Activated CD8-positive, alpha-beta memory T cell treated with anti-CD3 and anti-CD28 coated beads, Interleukin-2, amount 50 U/mL, for 24 hours (primary cell): ENCODE measurements around the gene ACOT11.

Source experiments
- DNase-seq: peaks from one replicate; pipeline ENCODE4 v3.0.0-alpha.2; 2020; ENCODE audit errors: extremely low read depth

The ACOT11 gene

DNA sequence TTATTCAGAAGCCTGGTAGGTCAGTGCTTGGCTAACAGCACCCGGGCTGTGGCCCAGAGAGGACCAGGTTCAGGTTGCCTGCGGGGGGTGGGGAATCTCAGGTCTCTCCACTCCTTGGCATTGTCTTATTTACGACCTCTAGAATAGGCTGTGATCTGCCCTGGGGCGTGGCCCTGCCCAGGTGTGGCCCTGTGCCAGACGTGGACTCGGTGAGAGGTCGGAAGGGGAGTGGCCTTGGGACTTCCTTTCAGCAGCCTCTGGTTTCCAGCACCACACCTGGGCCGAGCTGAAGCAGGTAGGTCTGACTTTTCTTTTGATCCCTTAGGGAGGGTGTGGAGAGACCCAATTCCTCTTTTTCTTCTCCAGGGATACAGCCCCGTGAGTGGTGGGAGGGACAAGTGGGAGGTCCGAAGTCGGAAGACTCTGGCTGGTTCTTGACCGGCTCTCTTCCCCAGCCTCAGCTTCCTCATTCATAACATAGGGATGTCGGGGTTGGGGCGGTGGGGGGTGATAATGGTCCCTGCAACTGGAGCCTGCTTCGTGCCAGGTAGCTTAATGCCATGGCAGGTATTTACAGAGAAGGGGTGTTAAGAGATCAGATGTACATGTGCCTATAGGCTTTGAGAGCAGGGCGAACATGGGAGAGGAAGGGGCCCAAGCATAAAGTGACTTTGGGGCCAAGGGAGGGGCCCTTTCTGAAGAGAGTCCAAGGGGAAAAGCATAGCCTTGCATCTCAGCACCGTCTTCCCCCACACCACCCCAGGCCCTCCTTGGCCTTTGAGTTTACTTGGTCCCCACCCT lies 16.5 kb downstream of the ACOT11 start:
- DNase-seq, result no peak

DNA sequence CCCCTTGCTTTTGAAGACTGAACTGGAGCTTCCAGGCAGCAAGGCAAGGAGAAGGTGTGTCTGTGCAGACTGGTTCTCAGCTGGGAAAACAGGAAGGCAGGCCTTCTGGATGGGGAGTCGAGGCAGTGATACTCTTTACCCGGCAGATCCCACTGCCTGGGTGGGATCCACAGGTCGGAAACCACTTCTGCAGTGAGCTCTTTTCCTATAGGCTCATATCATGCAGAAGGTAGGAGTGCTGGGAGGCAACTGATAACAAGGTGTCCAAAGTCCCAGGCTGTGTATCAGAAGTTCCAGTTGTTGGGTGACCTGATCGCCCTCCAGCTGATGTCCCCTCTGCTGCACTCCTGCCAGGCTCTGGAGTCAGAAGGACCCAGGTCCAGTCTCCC lies 17.1 kb downstream of the ACOT11 start:
- DNase-seq, result no peak

DNA sequence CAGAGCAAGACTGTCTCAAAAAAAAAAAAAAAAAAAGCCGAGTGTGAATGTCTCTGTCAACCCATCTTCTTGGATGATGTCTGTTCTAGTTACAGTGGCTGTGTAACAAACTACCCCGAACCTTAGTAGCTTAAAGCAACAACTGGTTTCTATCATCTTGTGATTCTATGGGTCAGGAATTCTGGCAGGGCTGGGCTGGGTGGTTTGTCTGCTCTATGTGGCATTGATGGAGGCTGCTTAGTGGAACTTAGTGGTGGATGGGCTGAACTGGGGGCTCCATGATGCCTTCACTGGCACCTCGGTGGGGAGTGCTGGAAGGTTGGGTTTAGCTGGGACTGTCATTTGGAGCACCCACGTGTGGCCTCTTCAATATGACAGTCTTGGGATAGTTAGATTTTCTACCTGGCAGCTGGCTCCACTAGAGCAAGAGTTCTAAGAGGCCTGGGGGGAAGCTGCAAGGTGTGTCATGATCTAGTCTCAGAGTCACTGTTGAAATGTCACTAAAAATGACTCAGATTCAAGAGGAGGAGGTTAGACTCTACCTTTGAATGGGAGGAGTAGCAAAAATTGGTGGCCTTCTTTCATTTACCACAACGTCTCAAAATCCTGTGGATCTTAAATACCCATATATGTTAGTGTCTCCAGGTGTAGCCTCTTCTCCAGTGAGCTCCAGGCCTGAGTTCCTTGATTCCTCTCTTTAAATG lies 18.6 kb downstream of the ACOT11 start:
- no peak for DNase-seq

DNA sequence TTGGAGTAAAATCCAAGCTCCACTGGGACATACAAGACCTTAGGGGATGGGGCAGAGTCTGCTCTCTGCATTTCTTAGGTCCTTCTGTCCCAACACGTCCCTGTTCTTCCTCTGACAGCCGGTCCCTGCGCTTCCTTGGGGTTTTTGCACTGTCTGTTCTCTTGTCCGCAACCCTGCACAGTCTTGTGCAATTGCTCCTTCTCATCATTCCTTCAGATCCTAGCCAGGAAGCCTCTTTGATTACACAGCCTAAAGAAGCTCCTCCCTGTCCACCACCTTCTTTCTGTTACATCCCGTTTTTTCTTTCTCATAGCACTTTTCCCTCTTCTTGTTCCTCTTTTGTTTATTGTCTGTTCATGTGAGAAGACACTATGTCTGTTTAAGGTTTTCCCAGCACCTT lies 19.9 kb downstream of the ACOT11 start:
- DNase-seq, result no peak

DNA sequence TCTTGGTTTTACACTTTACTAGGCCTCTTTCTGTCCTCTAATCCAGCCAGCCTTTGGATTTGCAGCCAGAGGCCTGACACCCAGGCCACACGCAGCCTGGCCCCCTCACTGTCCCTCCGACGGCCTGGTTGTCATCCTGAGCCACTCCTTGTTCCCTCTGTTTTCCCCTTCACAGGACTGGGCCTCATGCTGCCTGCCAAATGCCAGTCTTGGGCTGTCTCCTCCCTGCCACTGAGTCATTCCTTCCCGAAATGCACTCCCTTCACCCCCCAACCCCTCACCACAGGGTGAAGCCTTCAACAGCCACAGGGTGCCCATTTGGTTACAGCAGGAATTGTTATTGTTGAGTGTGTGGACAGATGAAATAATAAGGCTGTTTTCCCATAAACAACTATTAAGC lies 21.3 kb downstream of the ACOT11 start:
- no peak for DNase-seq

DNA sequence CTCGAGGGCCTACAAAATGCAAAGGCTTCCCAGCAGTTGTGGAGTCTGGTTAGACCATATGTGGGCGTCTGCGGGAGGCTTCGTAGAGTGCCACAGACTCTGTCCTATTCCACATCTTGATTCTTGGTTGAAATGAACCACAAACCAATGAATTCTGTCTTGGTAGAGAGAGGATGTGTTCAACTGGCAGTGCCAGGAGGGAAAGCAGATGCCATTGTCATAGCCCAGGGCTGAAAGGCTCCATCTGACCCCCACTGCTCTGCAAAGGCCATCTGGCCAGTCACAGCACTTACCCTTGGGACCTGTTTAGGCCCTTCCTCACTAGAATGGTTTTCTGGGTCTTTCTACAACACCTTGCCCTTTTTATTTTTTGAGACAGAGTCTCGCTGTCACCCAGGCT lies 22.1 kb downstream of the ACOT11 start:
- DNase-seq, result no peak

DNA sequence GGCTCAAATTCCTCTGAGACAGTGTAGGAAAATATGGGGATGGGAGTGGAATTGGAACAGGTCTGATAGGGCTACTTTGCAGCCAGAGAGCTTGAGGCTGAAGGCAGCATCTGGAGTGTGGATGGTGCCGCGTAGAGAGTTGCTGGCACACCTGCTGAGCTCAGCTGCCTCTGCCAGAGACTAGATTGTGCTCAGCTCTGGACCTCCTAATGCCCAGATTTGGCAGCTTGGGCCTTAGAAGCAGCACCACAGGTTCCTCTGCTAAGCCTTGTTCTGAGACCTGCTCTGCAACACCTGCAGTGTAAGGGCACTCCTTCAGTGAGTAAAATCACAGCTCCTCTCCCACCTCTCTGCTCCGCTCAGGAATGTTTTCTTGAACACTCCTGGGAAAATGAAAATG lies 23.3 kb downstream of the ACOT11 start:
- DNase-seq, result no peak

DNA sequence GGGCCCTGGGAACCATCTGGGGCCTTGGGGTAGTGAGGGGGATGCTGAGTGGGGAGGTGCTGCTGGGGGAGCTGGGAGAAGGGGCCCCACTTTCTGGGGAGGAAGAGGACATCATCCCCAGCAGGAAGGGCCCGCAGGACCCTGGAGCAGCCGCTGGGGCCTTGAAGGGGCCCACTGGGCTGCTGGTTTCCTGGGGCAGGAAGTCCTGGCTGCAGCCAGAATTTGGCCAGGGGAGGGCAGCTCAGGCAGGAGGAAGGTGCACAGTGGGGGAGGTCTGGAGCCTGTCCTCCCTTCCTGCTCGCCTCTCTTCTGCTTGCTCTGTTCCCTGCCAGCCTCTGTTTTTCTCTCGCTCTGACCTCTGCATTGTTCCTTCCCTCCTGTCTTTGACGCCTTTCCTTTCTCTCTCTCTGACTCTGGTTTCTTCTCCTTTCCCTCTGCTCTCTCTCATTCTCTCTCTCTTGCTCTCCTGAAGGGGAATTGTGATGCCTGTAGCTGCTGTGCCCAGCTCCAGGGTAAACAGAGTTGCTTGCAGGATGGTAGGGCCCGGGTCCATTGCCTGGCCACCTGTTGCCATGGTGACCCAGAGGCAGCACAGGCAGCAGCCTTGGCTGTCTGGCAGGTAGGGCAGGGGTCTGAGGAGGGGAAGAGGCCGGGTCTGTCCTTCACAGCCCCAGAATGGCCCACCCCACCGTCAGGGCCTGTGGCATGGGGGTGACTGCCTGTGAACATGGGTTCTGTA lies 23.9 kb downstream of the ACOT11 start:
- DNase-seq, result no peak

DNA sequence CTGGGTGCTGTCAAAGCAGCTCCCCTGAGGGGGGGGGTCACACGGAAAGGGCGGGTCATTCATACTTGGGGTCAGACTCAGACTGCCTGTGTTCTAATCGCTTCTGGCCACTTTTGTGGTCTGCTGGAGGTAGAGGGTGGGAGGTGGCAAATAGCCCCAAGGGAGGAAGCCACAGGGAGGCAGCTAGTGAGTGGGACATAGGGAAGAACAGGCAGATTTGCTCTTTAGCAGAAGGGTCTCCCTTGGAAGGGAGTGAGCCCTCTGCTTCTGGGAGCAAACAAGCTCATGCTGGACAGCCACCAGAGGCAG lies 24.5 kb downstream of the ACOT11 start:
- no peak for DNase-seq

DNA sequence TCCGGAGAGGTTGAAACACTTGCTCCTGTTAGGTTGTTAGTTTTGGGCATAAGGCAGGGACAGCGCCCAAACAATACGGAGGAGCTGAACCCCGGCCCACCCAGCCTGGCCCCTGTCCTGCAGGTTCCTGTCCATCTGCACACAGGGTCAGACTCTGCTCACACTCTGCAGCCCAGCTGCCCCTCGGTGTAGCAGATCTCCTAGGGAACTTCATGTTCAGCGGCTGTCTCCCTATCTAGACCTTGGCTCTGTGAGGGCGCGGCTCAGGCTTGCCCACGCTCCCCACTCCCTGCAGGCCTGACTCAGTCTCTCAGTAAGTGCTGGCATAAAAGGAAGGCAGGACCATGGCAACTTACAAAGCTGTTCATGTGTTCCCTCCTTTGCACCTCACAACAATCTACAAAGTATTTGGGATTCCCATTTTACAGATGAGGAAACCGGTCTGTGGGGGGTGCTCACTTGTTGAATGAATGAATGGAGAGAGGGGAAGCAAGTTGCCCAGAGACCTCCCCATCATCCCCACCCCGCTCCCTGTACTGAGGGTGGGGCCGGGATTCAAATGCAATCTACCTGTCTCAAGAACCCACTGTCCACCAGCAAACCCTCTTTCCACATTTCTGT lies 26.2 kb downstream of the ACOT11 start:
- no peak for DNase-seq

DNA sequence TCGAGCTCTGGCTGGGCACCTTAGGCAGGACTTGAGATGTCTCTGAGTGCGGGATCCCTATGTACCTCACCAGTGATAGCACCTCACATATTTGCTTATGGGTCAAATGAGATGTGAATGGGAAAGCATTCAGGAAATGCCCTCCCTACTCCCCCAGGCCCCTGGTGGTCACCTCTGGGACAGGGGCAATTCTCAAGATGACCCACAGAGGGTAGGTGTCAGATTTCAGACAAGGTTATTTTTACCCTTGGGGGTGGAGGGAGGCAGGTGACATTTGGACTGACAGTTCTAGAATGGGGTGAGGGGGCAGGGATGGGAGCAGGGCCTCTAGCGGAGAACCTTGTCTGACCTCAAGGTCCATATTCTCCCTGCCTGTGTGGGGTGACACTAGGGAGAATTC lies 27.1 kb downstream of the ACOT11 start:
- no peak for DNase-seq

DNA sequence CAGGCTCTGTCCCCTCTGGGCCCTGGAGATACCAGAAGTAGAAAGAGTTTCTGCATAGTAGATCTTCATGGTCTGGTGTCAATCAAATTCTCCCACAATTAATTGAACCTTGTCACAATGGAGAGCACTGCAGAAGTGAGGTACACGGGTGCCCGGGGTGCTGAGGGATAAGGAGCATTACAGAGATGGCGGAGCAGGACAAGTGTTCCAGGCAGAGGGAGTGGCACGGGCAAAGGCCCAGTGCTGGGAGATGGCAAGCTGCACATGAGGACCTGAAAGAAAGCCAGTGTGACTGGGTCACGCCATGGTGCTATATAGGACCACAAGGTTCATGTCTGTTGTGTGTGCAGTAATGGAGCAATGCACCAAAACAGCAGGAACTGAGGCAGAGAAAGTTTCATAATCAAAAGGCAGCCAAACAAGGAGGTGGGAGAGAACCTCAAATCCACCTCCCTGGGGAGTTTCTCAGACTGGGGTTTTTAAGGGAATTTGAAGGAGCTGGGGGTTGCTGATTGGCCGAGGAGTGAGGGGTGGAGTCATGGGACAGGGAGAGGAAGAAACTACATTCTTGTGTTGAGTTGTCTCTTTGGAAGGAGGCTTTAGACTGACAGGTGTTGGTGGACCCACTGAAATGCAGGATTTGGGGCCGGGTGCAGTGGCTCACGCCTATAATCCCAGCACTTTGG lies 27.7 kb downstream of the ACOT11 start:
- no peak for DNase-seq

DNA sequence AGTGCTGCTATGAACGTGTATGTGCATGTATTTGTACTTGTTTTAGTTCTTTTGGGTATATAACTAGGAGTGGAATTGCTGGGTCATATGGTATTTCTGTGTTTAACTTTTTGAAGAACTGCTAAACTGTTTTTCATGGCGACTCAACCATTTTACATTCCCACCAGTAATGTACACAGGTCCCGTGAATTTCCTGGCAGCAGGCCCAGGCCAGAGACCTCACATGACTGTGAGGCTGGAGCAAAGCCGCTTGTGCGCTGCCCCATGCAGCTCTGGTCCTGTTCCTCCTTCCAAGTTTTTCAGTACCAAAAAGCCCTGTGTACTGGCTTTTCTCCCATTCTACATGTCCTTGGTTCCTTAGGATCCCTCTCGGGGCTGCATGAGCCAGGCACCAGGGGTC lies 29.6 kb downstream of the ACOT11 start:
- no peak for DNase-seq

DNA sequence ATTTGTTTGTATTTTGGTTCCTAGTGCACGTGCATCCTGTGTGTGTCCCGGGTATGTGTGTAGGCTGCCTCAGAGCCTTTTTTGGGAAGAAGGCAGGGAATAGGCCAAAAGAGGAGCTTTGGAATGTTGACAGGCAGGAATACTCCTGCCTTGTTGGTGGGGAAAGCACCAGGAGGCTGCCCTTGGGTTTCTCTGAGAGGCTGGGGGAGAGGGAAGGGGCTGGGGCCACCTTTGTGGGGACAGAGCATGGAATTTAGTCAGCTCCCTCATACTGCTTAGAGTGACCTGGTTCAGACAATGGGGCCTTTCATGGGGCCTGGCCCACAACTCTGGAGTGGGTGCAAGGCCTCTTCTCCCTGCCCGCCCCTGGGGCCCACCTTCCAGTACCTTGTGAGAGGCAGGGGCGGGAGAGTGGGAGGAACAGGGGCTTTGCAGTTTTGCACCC lies 31.3 kb downstream of the ACOT11 start:
- no peak for DNase-seq

DNA sequence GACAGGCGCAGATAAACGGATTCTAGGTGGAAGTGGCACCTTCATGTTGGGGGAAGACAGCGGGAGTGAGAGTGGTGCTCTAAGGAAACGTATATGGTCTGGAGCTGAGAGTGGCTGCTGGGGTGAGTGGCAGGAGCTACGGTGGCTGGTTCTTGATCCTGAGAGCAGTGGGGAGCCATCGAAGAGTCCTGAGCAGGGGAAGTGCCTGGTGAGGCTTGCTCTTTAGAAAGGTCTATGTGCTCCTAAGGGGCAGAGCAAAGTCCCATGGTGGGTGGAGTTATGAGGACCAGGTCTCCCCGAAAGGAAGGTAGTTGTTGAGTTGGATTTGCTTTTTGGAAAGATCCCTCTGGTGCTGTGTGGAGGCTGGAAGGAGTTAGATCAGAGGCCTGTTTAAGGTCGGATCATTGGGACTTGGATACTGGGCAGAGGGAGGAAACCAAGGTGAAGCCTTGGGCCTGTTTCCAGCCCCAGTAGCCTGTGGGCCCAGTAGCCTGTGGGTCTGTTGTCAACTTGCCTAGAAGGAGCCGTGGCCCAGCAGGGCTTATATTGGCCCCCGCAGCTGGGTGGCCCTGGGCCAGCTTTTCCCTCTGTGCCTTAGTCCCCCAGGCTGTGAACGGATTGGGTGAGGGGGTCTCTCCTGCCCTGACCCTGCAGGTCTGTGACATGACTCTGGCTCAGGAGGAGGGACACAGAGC lies 33.0 kb downstream of the ACOT11 start:
- no peak for DNase-seq

DNA sequence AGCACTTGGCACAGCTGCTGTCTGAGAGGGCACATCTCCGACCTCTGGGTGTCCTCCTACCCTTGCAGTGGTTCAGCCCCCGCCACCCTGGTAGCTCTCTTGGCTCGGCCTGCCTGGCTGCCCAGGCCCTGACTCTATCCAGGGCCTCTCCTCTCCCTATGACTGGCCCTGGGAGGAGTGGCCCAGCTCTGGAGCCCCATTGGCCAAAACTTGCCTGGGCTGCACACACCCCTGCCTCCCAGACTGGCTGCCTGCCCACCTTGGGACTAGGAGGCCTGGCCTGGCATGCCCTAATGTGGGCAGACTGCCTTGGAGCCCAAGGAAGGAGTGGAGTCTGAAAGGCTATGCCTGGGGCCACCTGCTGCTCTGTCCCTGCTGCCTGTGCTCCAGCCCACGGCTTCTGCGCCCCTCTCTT lies 33.6 kb downstream of the ACOT11 start:
- DNase-seq, result no peak

DNA sequence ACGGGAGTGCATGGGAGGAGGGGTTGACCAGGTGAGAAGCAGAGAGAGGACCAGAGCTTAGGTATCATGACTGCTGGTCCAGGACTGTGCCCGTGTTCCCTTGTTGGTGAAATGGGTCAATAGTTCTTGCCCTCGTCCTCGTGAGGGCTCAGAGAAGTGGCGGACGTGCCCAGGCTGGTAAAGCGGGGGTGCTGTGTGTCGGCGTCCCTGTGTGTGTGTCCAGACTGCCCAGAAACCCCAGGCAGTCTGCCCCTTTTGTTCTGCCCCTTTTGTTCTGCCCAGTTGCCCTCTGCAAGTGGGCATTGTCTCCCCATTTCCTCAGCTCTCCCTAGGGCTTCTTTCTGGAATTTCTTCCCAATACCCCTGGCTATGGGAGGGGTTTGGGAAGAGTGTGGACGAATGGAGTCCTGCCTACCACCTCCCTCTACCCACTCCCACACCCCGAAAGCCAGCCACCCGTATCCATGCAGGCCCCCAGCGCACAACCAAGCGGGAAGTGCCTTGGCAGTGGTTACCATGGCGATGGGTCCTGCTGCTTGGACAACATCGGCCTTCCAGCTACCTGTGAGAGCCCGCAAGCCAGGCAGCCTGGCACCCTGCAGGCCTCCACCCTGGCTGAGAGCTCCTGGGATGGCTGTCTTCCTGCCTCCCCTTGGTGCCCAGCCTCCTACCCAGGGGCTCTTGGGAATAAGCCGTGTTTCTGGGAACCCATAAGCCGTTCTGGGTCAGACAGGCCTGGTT lies 34.7 kb downstream of the ACOT11 start:
- no peak for DNase-seq

DNA sequence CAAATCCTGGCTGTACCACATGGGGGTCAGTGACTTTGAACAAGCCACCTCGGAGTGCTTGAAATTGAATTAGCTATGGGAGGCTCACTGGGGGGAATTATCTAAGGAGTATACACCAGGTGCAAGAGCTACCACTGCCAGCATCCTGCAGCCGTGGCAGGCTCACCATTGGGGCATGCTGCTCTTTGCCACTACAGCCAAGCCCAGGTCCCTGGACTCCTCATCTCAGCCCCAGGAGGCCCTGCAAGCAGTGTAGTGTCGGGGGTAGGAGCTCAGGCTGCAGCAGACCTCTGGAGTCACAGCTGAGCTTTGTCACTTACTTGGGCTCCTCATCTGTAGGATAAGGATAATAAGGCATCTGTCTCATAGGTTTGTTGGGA lies 35.3 kb downstream of the ACOT11 start:
- no peak for DNase-seq

DNA sequence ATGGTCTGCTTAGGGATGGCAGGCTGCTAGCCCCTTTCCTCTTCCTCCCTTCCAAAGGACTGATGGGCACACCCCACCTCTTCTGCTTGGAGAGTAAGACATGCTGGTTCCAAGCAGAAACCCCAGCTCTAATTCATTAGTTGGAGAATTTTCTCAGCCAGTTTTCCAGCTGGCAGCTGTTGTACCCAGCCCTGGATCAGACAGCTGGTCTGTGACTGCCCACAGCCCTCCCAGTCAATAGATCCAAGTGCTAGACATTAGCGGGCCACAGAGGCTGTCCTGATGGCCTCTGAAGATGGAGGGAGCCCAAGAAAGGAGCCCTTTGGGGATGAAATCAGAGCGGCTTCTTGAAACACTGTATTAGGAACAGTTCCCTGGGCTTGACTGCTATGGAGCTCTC lies 35.8 kb downstream of the ACOT11 start:
- DNase-seq, result no peak

DNA sequence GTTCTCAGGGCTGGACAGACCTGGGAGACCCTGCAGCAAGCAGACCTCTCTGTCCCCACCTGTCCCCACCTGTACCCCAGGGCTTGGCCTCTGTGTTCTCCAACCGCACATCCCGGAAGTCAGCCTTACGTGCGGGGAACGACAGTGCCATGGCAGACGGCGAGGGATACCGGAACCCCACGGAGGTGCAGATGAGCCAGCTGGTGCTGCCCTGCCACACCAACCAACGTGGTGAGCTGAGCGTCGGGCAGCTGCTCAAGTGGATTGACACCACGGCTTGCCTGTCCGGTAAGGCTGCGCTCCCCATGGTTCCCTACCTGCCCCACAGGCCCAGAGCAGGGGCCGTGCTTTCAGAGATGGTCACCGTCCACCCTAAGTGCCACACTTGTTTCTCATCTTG lies 36.5 kb downstream of the ACOT11 start:
- DNase-seq, result no peak
